Effector memory CD8-positive, alpha-beta T cell (primary cell): ENCODE measurements around the gene AUTS2.

Experiments
- ATAC-seq: fragments of 150-1000 bp; cut with Tn5 transposase; replicated peaks from 2 replicates; pipeline ENCODE4 v1.10.0; 2021; ENCODE audit warnings: mild to moderate bottlenecking, moderate library complexity
- DNase-seq, 3 experiments: peaks; one replicate each; pipeline ENCODE4 v3.0.0; 2021
- H3K27ac Mint-ChIP-seq, 2 donors: one replicate each; pipeline ENCODE4 v1.8.0; 2022; ENCODE audit warnings: mild to moderate bottlenecking in 2 of 2, mixed read lengths in 2 of 2, moderate library complexity in 2 of 2
- H3K27me3 Mint-ChIP-seq, 2 donors: one replicate each; pipeline ENCODE4 v1.8.0; 2022; ENCODE audit warnings: mixed read lengths in 2 of 2
- H3K36me3 Mint-ChIP-seq: one replicate; pipeline ENCODE4 v1.8.0; 2022; ENCODE audit warnings: mild to moderate bottlenecking, moderate library complexity, mixed read lengths; ENCODE audit not compliant: insufficient read depth
- H3K4me1 Mint-ChIP-seq, 2 donors: one replicate each; pipeline ENCODE4 v1.8.0; 2022; ENCODE audit warnings: low read depth in 2 of 2, mixed read lengths in 2 of 2
- H3K4me3 Mint-ChIP-seq, 2 donors: one replicate each; pipeline ENCODE4 v1.8.0; 2022; ENCODE audit warnings: mild to moderate bottlenecking in 2 of 2, mixed read lengths in 2 of 2, moderate library complexity in 2 of 2
- H3K9me3 Mint-ChIP-seq, 2 donors: one replicate each; pipeline ENCODE4 v1.8.0; 2022; ENCODE audit warnings: mixed read lengths in 2 of 2

AUTS2 gene

DNA sequence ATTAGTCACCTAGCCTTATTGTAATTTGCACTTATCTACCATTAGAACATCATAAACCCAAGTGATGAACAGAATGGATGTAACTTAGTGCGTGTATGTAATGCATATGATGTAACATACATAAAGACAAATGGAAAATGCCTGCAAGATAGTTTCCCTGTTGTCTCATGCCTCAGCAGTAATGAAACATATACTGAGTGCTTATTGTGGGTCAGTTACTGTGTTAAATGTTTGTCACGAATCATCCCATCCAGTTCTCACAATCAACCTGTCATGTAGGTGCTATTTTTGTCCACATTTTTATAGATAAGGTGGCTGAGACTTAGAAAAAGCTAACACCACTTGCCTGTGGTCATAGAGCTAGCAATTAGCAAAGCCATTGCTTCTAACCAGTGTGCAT, 350.8 kb downstream of the AUTS2 start:
- Mint-ChIP-seq H3K4me1 (no peaks in the 10 kb centered on the region), H3K9me3 (no peaks in the 10 kb centered on the region), H3K4me3 (no peak overlapping the region), H3K27ac (no peak overlapping the region), H3K27me3 (no peaks in the 10 kb centered on the region), H3K36me3 (no peaks in the 10 kb centered on the region)
- ATAC-seq (no peak), DNase-seq (no peak)

DNA sequence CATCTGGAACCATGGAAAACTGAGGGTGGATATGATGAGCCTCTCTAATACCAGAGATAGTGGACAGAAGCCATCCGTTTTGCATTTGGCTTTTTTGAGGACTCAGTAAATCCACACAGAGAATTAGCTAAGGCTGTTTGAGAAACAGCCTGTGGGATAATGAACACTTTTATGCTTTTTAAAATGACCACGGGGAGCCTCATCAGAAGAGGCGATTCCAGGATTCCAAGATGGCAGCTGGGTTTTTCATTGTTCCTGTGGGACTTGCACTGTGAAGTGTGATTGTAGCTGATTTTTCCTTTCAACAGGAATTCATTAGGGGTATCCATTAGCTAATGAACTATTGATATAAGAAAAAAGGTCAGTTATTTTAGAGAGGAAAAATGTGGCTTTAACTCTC, 353.2 kb downstream of the AUTS2 start:
- DNase-seq (no peak), ATAC-seq (no peak)
- H3K9me3 Mint-ChIP-seq = no peaks in the 10 kb centered on the region
- H3K27me3 Mint-ChIP-seq = no peaks in the 10 kb centered on the region
- no peak overlapping the region for H3K4me3 Mint-ChIP-seq
- H3K36me3 Mint-ChIP-seq = no peaks in the 10 kb centered on the region
- no peak overlapping the region for H3K27ac Mint-ChIP-seq
- H3K4me1 Mint-ChIP-seq = no peaks in the 10 kb centered on the region

DNA sequence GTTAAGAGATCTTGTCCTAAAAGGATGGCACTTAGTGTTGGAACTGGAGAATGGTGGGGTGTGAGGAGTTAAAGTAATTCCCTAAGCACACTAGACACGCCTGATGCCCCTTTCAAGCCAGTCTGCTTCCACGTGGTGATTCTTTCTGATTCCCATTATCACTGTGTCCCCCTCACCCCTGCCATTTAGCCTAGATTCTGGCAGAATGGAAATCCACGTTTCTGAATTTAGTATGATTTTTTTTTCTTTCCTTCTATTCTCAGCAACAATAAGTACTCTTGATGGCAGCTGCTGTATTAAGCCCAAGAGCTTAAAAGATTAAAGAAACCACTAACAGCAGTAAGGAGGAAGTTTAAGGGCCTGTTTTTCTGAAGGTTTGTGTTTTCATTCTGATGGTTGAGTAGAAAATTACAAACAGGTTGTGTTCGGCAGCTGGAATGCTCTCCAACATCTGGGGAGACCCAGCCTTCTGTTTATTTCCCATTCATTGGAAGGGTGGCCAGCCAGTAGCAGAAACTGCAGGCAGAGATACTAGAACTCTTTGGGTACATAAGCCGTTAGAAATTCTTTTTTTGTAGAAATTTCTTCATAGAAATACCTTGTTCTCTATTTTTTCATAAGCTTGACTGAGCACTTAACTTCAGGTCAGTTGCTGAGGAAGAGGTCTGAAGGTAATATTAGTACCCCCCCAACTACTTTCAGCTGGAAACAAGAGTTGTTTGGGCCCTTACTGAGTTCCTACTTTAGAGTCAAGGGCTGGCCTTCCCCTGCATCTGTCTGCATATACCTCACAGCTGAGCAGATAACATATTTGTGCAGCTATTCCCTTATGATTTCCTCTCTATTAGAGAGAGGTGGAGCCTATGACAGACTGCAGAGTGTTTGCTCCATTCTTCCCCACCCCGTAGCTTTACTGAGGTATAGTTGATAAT, 355.1 kb downstream of the AUTS2 start:
- H3K4me3 Mint-ChIP-seq = no peak overlapping the region
- no peaks in the 10 kb centered on the region for H3K9me3 Mint-ChIP-seq
- ATAC-seq = no peak
- no peaks in the 10 kb centered on the region for H3K4me1 Mint-ChIP-seq
- no peaks in the 10 kb centered on the region for H3K36me3 Mint-ChIP-seq
- no peak for DNase-seq
- no peaks in the 10 kb centered on the region for H3K27me3 Mint-ChIP-seq
- no peak overlapping the region for H3K27ac Mint-ChIP-seq

GRCh38 chr7:69956541-69956940, 358.3 kb downstream of the AUTS2 start:
- no peaks in the 10 kb centered on the region for H3K27me3 Mint-ChIP-seq
- no peak overlapping the region for H3K4me3 Mint-ChIP-seq
- DNase-seq = no peak
- H3K4me1 Mint-ChIP-seq = no peaks in the 10 kb centered on the region
- H3K27ac Mint-ChIP-seq = no peak overlapping the region
- ATAC-seq = no peak
- H3K36me3 Mint-ChIP-seq = no peaks in the 10 kb centered on the region
- no peaks in the 10 kb centered on the region for H3K9me3 Mint-ChIP-seq

- H3K9me3 Mint-ChIP-seq = no peaks in the 10 kb centered on the region
- H3K4me3 Mint-ChIP-seq = no peak overlapping the region
- no peaks in the 10 kb centered on the region for H3K36me3 Mint-ChIP-seq
- no peak for ATAC-seq
- no peaks in the 10 kb centered on the region for H3K27me3 Mint-ChIP-seq
- DNase-seq = no peak
- no peak overlapping the region for H3K27ac Mint-ChIP-seq
- no peaks in the 10 kb centered on the region for H3K4me1 Mint-ChIP-seq
Measured at GRCh38 chr7:69957661-69958060, 359.4 kb downstream of the AUTS2 start.

DNA sequence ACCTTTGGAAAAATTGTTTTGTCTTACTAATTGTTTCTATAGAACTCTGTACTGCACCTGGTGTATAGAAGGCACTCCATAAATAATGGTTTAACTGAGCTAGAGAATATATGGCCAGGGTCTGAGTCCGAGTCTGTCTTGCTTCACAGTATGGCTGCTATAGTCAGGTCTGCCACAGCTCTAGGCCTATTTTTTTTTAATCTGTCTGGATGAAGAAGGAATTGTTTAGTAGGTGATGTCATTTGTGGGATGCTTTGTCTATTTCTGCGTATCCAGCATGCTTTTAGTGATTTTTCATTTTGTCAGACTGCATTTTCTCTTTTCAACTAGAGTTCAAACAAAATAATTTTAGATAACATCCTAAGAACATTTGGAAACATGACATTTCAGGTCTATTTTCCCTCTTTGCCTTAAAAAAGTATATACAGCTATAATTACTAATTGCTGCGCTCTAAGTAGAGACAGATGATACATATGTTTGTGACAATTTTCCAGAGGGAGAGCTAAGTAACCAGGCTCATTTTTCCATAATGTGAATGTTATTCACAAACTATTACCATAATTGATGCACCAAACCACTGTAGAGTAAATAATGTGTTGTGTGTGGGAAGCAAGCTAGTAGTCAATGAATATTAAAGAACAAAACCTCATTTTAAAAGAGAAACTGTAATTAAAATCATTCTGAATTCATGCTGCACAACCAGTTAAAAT, 361.7 kb downstream of the AUTS2 start:
- Mint-ChIP-seq H3K27me3 (peaks cover 5 to 7% of the 10 kb centered on the region in 2 donors), H3K36me3 (no peaks in the 10 kb centered on the region), H3K4me3 (no peak overlapping the region), H3K4me1 (no peaks in the 10 kb centered on the region), H3K27ac (no peak overlapping the region), H3K9me3 (no peaks in the 10 kb centered on the region)
- no peak for ATAC-seq
- no peak for DNase-seq

DNA sequence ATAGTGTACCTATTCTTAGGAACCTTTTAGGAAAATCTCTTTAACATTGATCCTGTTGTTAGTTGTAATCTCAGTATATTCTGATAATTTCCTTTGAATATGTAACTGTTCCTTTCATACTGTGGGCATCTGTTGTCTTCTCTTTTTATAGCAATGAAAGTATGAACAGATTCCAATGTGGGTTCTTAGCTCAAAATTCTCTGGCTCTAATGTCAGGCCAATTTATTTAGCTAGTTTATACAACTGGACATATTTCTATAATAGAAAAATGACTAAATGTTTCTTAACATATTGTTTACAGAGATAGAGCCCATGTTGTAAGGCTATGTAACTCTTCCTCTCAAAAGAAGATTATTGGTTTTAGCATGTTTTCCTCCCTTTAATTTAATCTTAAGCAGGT, 363.2 kb downstream of the AUTS2 start:
- Mint-ChIP-seq H3K36me3 (no peaks in the 10 kb centered on the region), H3K9me3 (no peaks in the 10 kb centered on the region), H3K27me3 (peaks cover 11 to 16% of the 10 kb centered on the region in 2 donors), H3K4me3 (no peak overlapping the region), H3K27ac (no peak overlapping the region), H3K4me1 (no peaks in the 10 kb centered on the region)
- no peak for DNase-seq
- ATAC-seq = no peak

GRCh38 chr7:69962186-69963065, 364.2 kb downstream of the AUTS2 start:
- no peak for DNase-seq
- no peak for ATAC-seq
- Mint-ChIP-seq H3K4me3 (no peak overlapping the region), H3K36me3 (no peaks in the 10 kb centered on the region), H3K27ac (no peak overlapping the region), H3K9me3 (no peaks in the 10 kb centered on the region), H3K27me3 (peaks cover 17 to 26% of the 10 kb centered on the region in 2 donors), H3K4me1 (no peaks in the 10 kb centered on the region)

- ATAC-seq (no peak), DNase-seq (no peak)
- no peak overlapping the region for H3K27ac Mint-ChIP-seq
- H3K4me1 Mint-ChIP-seq = no peaks in the 10 kb centered on the region
- no peak overlapping the region for H3K4me3 Mint-ChIP-seq
- no peaks in the 10 kb centered on the region for H3K36me3 Mint-ChIP-seq
- H3K27me3 Mint-ChIP-seq = peaks cover 17 to 35% of the 10 kb centered on the region in 2 donors
- no peaks in the 10 kb centered on the region for H3K9me3 Mint-ChIP-seq
Measured at GRCh38 chr7:69963393-69963792, 365.1 kb downstream of the AUTS2 start.

- no peaks in the 10 kb centered on the region for H3K9me3 Mint-ChIP-seq
- no peak overlapping the region for H3K27ac Mint-ChIP-seq
- ATAC-seq = no peak
- H3K4me1 Mint-ChIP-seq = no peaks in the 10 kb centered on the region
- no peaks in the 10 kb centered on the region for H3K36me3 Mint-ChIP-seq
- no peak for DNase-seq
- H3K4me3 Mint-ChIP-seq = no peak overlapping the region
- H3K27me3 Mint-ChIP-seq = peaks cover 17 to 38% of the 10 kb centered on the region in 2 donors
Measured at GRCh38 chr7:69966766-69967591, 368.7 kb downstream of the AUTS2 start.

DNA sequence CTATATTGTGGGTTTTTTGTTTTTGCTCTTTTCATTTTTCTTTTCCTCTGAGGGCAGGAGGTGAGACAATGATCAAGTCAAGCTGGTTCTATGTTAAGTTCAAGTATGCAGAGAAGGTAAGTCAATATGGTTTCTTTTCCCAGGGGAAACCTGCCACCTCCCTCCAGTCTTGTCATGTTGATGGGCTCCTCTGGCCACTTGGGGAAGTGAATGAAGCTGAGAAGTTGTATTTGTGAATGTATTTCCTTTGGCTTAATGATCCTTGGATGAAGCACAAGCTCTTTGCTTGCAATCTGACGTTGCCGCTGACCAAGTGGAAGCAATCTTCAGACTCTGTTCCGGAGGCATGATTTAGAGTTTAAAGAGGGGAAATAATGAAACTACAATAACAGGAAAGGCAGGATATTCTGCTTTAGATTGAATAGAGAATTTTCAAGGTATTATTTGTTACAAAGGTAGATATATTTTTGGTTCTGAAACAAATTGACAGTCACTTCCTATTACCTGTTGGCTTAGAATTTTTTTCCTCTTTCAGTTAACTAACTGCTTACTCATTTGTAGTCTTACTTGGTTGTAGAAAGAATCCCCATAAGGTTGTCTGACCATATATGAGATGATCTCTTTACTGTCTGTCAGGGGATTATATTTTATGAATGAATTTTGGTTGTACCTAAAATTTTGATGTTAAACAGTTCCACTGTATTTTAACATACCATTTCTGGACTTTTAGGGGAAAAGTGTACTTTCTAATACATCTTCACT, 369.6 kb downstream of the AUTS2 start:
- no peak overlapping the region for H3K27ac Mint-ChIP-seq
- no peak overlapping the region for H3K4me3 Mint-ChIP-seq
- DNase-seq = no peak
- no peaks in the 10 kb centered on the region for H3K9me3 Mint-ChIP-seq
- H3K4me1 Mint-ChIP-seq = no peaks in the 10 kb centered on the region
- H3K36me3 Mint-ChIP-seq = no peaks in the 10 kb centered on the region
- no peak for ATAC-seq
- peaks cover 17 to 38% of the 10 kb centered on the region in 2 donors for H3K27me3 Mint-ChIP-seq

DNA sequence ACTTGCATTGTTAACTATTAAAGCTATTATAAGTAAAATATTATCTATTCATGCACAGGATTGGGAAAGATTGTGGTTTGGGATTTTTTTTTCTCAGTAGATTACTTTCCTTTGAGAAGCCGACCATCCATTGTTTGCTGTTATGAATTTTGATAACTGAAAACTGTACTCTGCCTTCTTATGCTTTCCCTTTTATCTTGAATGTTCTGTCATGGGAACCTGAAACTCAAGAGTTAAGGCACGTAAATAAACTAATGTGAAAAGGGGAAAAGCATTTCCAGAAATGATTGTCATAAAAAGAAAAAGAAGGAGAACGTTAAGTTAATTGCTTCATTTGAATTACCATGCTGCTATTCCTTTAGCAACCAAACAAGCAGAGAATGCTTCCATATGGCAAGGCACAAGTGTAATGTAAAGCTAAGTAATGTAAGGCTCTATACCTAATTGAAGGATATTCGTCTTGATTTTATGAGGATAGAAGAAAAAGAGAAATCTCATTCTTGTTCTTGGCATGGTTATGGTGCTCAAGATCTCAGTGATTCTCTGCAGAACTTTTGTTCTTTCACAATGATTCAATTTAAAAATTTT, 370.8 kb downstream of the AUTS2 start:
- no peaks in the 10 kb centered on the region for H3K36me3 Mint-ChIP-seq

More for the DNA sequence above, 370.8 kb downstream of the AUTS2 start:
- ATAC-seq (no peak), DNase-seq (no peak)
- Mint-ChIP-seq H3K27me3 (peaks cover 17 to 39% of the 10 kb centered on the region in 2 donors), H3K27ac (no peak overlapping the region), H3K9me3 (no peaks in the 10 kb centered on the region), H3K4me1 (no peaks in the 10 kb centered on the region), H3K4me3 (no peak overlapping the region)
